ENCODE data around the gene ODC1. TPM values are rescaled to one million over a fixed set of nuclear protein-coding genes. Genes with fewer than 3 reads are reported as not detected.
A peak's percentile ranks its signal among the peaks of the same experiment; 100 is the strongest.

Gene ODC1
- total and polyA plus RNA-seq, 12 donors, result 4.1 to 92.8 (median 56.0) TPM

DNA sequence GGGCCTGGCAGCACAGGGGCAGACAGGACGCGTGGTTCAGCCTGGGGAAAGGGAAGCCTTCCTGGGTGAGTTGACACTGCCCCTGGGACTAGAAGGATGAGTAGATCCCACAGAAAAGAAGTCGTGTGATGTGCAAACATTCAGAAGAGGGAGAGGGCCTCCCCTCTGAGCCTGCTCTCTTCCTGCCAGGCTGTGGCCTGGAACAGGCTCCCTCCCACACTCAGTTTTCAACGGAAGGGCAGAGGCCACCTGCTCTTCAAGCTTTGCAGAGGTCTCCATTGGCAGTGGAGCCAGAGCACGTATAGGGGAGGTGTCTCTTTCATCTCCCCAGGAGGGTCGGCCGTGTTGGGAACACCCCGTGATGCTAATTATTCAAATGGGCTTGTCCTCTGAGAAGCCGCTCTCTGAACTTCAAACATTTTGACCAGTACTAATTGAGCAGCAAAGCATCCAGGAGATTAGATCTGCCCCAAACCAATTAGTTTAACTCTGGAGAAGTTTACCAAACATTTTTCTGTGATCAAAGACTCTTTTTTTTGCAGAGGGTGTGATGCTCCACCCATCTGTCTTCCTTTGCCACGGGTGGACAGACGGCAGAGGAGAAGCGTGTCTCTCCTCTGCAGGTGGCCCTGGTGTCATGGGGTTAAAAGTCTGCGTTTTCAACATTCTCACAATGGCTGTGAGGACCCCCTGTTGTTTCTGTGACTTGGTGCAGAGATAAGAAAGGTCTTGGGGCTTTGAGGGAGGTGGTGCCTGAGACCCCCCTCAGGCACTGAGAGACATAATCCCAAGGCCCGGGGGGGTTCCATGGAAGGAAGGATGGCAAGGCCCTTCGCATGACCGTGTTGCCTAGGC, 29.5 kb upstream of the ODC1 start:
- TF ChIP-seq, protein P1, sequence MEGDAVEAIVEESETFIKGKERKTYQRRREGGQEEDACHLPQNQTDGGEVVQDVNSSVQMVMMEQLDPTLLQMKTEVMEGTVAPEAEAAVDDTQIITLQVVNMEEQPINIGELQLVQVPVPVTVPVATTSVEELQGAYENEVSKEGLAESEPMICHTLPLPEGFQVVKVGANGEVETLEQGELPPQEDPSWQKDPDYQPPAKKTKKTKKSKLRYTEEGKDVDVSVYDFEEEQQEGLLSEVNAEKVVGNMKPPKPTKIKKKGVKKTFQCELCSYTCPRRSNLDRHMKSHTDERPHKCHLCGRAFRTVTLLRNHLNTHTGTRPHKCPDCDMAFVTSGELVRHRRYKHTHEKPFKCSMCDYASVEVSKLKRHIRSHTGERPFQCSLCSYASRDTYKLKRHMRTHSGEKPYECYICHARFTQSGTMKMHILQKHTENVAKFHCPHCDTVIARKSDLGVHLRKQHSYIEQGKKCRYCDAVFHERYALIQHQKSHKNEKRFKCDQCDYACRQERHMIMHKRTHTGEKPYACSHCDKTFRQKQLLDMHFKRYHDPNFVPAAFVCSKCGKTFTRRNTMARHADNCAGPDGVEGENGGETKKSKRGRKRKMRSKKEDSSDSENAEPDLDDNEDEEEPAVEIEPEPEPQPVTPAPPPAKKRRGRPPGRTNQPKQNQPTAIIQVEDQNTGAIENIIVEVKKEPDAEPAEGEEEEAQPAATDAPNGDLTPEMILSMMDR (IDR thresholded peaks at IDR 0.05), result no peak
- H3K36me3 ChIP-seq, result no peaks in the 10 kb centered on the region
- H3K27me3 ChIP-seq, result peaks cover 0 to 15% (median 5%) of the 10 kb centered on the region in 7 donors
- H3K4me1 ChIP-seq, result no peaks in the 10 kb centered on the region
- no peak for DNase-seq
- WGBS, 2 donors, result 62 to 63% methylated on average over 16 of the region's 16 CpGs
- no peaks in the 10 kb centered on the region for H3K9me3 ChIP-seq
- intact Hi-C loops (cut with DNase I), result no loop called here
- ATAC-seq, result no peak
- no peak overlapping the region for H3K4me3 ChIP-seq
- no peak overlapping the region for H3K27ac ChIP-seq

DNA sequence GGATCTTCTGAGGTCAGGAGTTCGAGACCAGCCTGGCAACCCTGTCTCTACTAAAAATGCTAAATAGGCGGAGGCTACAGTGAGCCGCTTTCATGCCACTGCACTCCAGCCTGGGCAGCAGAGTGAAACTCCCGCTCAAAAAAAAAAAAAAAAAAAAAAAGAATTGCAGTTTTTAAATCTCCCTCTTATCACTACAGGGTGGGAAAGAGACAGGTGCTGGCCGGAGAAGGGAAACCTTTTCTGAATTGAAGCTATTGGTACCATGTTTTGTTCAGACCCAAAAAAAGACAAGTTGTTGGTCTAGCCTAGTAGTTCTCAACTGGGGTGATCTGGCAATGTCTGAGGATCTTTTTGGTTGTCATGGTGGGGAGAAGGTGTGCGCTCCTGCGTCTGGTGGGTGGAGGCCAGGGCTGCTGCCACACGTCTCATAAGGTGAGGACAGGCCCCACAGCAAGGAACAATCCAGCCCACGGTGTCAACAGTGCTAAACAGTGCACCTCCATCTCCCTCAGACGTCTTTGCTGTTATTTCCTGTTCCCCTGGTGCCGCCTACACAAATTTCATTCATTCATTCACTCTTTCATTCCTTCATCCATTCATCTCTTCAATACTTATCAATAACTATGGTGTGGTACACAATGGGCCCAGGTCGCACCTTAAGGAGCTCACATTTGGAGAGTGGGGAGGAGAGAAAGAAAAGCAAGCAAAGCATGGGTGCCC, 28.8 kb upstream of the ODC1 start:
- intact Hi-C loops (cut with DNase I), result no loop called here
- WGBS, 2 donors, result 89% methylated on average over 12 of the region's 12 CpGs
- ATAC-seq (no peak), DNase-seq (no peak)
- Histone ChIP-seq H3K27ac (no peak overlapping the region), H3K4me3 (no peak overlapping the region), H3K27me3 (peaks cover 0 to 7% (median 0%) of the 10 kb centered on the region in 7 donors), H3K36me3 (no peaks in the 10 kb centered on the region), H3K9me3 (no peaks in the 10 kb centered on the region), H3K4me1 (no peaks in the 10 kb centered on the region)
- TF ChIP-seq, protein P1 (IDR thresholded peaks at IDR 0.05), result no peak

DNA sequence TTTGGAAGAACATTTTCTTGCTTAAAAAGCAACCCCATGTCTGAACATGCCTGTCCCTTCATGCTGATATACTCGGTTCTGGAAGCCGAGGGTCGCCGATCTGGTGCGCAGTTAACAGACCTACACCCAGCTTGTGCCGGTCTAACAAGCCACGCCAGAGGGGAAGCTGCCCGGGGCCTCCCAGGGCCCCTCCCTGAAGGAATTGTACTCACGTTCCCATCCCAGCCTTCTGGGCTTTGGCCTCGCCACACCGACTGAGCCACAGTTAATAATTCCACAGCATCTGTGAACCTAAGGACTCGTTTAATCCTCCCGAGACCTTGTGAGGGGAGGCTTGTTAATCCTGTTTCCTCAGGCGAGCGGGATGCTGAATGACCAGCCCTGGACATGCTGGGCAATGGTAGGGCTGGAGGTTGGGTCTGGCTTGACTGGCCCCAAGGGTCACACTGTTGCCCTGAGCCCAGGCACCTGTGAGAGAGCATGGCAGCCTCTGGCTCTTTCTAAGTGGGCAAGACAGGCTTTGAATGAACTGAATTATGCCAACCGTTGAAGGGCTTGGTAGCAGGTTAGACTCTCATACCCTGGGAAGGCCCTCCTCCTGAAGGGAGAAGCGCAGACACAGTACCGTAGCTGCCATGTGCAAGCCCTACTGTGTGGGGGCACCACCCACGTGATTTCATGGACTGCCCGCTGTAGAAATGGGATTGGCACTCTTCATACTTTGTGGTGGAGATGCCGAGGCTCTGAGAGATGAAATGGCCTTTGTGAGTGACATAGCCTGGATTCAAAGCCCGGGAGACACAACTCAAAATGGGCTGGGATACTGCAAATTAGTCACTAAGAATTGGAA, 27.9 kb upstream of the ODC1 start:
- Histone ChIP-seq H3K36me3 (no peaks in the 10 kb centered on the region), H3K27ac (no peak overlapping the region), H3K4me1 (no peaks in the 10 kb centered on the region), H3K4me3 (no peak overlapping the region), H3K9me3 (no peaks in the 10 kb centered on the region), H3K27me3 (no peaks in the 10 kb centered on the region)
- DNase-seq, result no peak
- TF ChIP-seq, protein P1 (IDR thresholded peaks at IDR 0.05), result no peak
- intact Hi-C loops (cut with DNase I), result no loop called here
- no peak for ATAC-seq
- WGBS, 2 donors, result 89 to 91% methylated on average over 22 of the region's 22 CpGs

DNA sequence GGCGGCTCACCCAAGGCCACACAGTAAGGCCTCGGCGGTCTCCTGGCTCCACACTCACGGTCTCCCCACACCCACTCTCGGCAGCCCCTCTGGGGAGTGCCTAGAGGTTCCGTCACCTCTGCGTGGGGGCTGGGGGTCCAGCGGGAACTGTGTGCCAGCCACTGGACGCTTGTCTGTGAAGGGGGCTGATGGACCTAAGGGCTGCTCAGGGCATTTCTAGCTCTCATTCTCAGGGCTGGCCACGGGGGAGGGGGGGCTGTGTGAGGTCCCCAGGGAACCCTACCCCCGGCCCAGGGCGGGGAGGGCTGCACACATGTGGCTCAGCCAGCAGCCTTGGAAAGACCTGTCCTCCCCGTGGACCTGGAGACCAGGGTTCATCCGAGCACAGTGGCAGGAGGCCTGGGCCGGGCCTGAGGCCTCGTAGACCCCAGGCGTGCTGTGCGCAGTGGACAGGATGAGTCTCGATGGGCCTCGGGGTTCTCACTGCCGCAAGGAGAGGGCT, 27.1 kb upstream of the ODC1 start:
- DNase-seq (no peak), ATAC-seq (peak in 1 of 8 donors; percentile 19)
- Histone ChIP-seq H3K27ac (no peak overlapping the region), H3K4me1 (no peaks in the 10 kb centered on the region), H3K4me3 (no peak overlapping the region), H3K36me3 (no peaks in the 10 kb centered on the region), H3K9me3 (no peaks in the 10 kb centered on the region), H3K27me3 (no peaks in the 10 kb centered on the region)
- intact Hi-C loops (cut with DNase I), result no loop called here
- TF ChIP-seq, protein P1 (IDR thresholded peaks at IDR 0.05), result no peak
- WGBS, 2 donors, result 90 to 93% methylated on average over 21 of the region's 21 CpGs

Measured in heart right ventricle (tissue), 16 donors.